NCI-H2081 treated with DMSO at 0.1 percent for 48 hours (cell line): ENCODE measurements around the gene TUBB8.
"Not testable (repeated sequence)": the region's sequence is repeated elsewhere in the genome, so short reads cannot be mapped to it uniquely, and the experiment has no call there.

Experiments
- DNase-seq: peaks from one replicate; lab custom pipeline; 2025; lab: John Stamatoyannopoulos, UW

The TUBB8 gene

GRCh38 chr10:47864-48263 lies 1.2 kb downstream of the TUBB8 start:
- DNase-seq: not testable (repeated sequence)

- DNase-seq: not testable (repeated sequence)
Observed at GRCh38 chr10:13315-13635, 35.8 kb downstream of the TUBB8 start.

- not testable (repeated sequence) for DNase-seq
Observed at GRCh38 chr10:12444-13314, 36.4 kb downstream of the TUBB8 start.

- not testable (repeated sequence) for DNase-seq
Observed at GRCh38 chr10:11260-11659, 37.8 kb downstream of the TUBB8 start.

GRCh38 chr10:10261-10971 lies 38.7 kb downstream of the TUBB8 start:
- not testable (repeated sequence) for DNase-seq
